HEK293 (cell line): ENCODE measurements around the gene MBNL3.

ENCODE experiments used
- CTCF ChIA-PET: fragments of 350-600 bp; formaldehyde crosslinking; extraction: SDS; loops from one replicate; lab custom pipeline; 2021; ENCODE audit warnings: antibody characterized with exemption; lab: Yijun Ruan, JAX
- POLR2A ChIA-PET: fragments of 300-600 bp; formaldehyde crosslinking; extraction: SDS; loops from one replicate; lab custom pipeline; 2020; ENCODE audit warnings: antibody characterized with exemption, inconsistent platforms; lab: Yijun Ruan, JAX
- H3K27ac ChIP-seq: fragments of 200-500 bp; sonication (Bioruptor generic); 2 replicates; pipeline ENCODE4 v1.5.1; 2014; ENCODE audit warnings: low read depth, low read length, control low read depth, inconsistent platforms; ENCODE audit errors: extremely low read depth
- H3K36me3 ChIP-seq, 2 experiments: fragments of 200-500 bp in 1 of 2; sonication (Bioruptor generic) in 1 of 2; 1 replicate in 1 of 2; 2 replicates in 1 of 2; pipeline ENCODE4 v1.5.1; 2014 to 2017; ENCODE audit warnings: inconsistent platforms in 2 of 2, low read length in 2 of 2; ENCODE audit not compliant: control insufficient read depth in 2 of 2, insufficient read depth in 1 of 2
- H3K4me1 ChIP-seq: fragments of 200-500 bp; sonication (Bioruptor generic); 2 replicates; pipeline ENCODE4 v1.5.1; 2014; ENCODE audit warnings: mild to moderate bottlenecking, low read length, inconsistent platforms; ENCODE audit not compliant: control insufficient read depth, insufficient read depth
- H3K4me3 ChIP-seq: 2 replicates; pipeline ENCODE4 v1.5.1; 2011; ENCODE audit warnings: low read depth, mild to moderate bottlenecking, control low read depth, low read length, moderate library complexity
- H3K9me3 ChIP-seq: fragments of 200-500 bp; sonication (Bioruptor generic); 2 replicates; pipeline ENCODE4 v1.5.1; 2014; ENCODE audit warnings: low read depth, low read length, inconsistent platforms; ENCODE audit not compliant: control insufficient read depth, insufficient read depth
- HOXA7 ChIP-seq: sonication (generic); formaldehyde crosslinking; IDR thresholded peaks from 2 replicates; pipeline ENCODE4 v1.8.1; 2022; ENCODE audit warnings: missing genetic modification reagents, borderline replicate concordance
- KLF10 ChIP-seq: fragments of 450-650 bp; IDR thresholded peaks from 2 replicates; pipeline ENCODE4 v1.5.1; 2018; ENCODE audit warnings: missing biosample characterization, mild to moderate bottlenecking, missing genetic modification characterization
- REPIN1 ChIP-seq: fragments of 450-650 bp; formaldehyde crosslinking; IDR thresholded peaks from 2 replicates; pipeline ENCODE4 v1.5.1; 2017; ENCODE audit warnings: missing biosample characterization, missing genetic modification characterization, low read depth
- REST ChIP-seq: fragments of 450-650 bp; formaldehyde crosslinking; IDR thresholded peaks from 2 replicates; pipeline ENCODE4 v1.5.1; 2016; ENCODE audit warnings: missing biosample characterization, missing genetic modification characterization
- WT1 ChIP-seq: fragments of 450-650 bp; formaldehyde crosslinking; IDR thresholded peaks from 2 replicates; pipeline ENCODE4 v1.5.1; 2016; ENCODE audit warnings: missing biosample characterization, missing genetic modification characterization
- ZFP37 ChIP-seq: fragments of 450-650 bp; formaldehyde crosslinking; IDR thresholded peaks from 2 replicates; pipeline ENCODE4 v1.5.1; 2016; ENCODE audit warnings: missing biosample characterization, missing genetic modification characterization
- ZIC2 ChIP-seq: fragments of 450-650 bp; formaldehyde crosslinking; IDR thresholded peaks from 2 replicates; pipeline ENCODE4 v1.5.1; 2016; ENCODE audit warnings: missing biosample characterization, missing genetic modification characterization
- ZNF132 ChIP-seq: fragments of 450-650 bp; formaldehyde crosslinking; IDR thresholded peaks from 2 replicates; pipeline ENCODE4 v1.5.1; 2017; ENCODE audit warnings: missing biosample characterization, missing genetic modification characterization, borderline replicate concordance
- ZNF211 ChIP-seq: fragments of 450-650 bp; formaldehyde crosslinking; IDR thresholded peaks from 2 replicates; pipeline ENCODE4 v1.5.1; 2016; ENCODE audit warnings: low read depth, missing biosample characterization, missing genetic modification characterization
- ZNF214 ChIP-seq: fragments of 450-650 bp; formaldehyde crosslinking; IDR thresholded peaks from 2 replicates; pipeline ENCODE4 v1.5.1; 2017; ENCODE audit warnings: missing biosample characterization, mild to moderate bottlenecking, missing genetic modification characterization, borderline replicate concordance
- ZNF221 ChIP-seq: fragments of 450-650 bp; formaldehyde crosslinking; IDR thresholded peaks from 2 replicates; pipeline ENCODE4 v1.5.1; 2017; ENCODE audit warnings: missing biosample characterization, missing genetic modification characterization, borderline replicate concordance
- ZNF24 ChIP-seq: fragments of 450-650 bp; formaldehyde crosslinking; IDR thresholded peaks from 2 replicates; pipeline ENCODE4 v1.5.1; 2016; ENCODE audit warnings: missing biosample characterization, missing genetic modification characterization
- ZNF302 ChIP-seq: fragments of 450-650 bp; formaldehyde crosslinking; IDR thresholded peaks from 2 replicates; pipeline ENCODE4 v1.5.1; 2016; ENCODE audit warnings: missing biosample characterization, missing genetic modification characterization, low read depth
- ZNF311 ChIP-seq: fragments of 450-650 bp; formaldehyde crosslinking; IDR thresholded peaks from 2 replicates; pipeline ENCODE4 v1.5.1; 2017; ENCODE audit warnings: missing biosample characterization, missing genetic modification characterization, borderline replicate concordance
- ZNF48 ChIP-seq: fragments of 450-650 bp; formaldehyde crosslinking; IDR thresholded peaks from 2 replicates; pipeline ENCODE4 v1.5.1; 2016; ENCODE audit warnings: missing biosample characterization, missing genetic modification characterization
- ZNF544 ChIP-seq: fragments of 450-650 bp; formaldehyde crosslinking; IDR thresholded peaks from 2 replicates; pipeline ENCODE4 v1.5.0; 2017; ENCODE audit warnings: missing biosample characterization, missing genetic modification characterization
- ZNF624 ChIP-seq: fragments of 450-650 bp; formaldehyde crosslinking; IDR thresholded peaks from 2 replicates; pipeline ENCODE4 v1.5.1; 2017; ENCODE audit warnings: missing biosample characterization, missing genetic modification characterization
- ZNF76 ChIP-seq: fragments of 450-650 bp; formaldehyde crosslinking; IDR thresholded peaks from 2 replicates; pipeline ENCODE4; 2016; ENCODE audit warnings: low read depth, missing biosample characterization, missing genetic modification characterization, borderline replicate concordance
- TF ChIP-seq, protein P1 (sequence below): fragments of 450-650 bp; formaldehyde crosslinking; IDR thresholded peaks from 2 replicates; pipeline ENCODE4 v1.5.1; 2017; ENCODE audit warnings: missing biosample characterization, missing genetic modification characterization

MBNL3 gene

DNA sequence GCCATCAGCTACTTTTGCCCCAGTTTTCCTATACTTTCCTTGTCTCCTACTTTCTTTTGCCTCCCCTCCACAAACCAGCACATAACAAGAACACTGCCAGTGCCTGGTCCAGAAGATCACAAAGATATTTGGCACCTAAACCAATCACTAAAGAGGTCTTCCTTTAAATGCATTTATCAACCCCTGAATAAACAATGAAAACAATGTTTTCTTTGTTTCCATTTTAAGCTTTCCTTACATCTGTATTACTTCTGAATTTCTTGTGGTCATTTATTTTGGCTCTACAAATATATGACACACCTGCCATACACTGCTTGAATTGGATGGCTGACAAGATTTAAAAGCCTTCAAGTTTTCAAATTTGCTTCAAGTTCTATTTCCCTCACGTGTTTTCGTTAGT lies 43.9 kb downstream of the MBNL3 start:
- no peaks in the 10 kb centered on the region for H3K36me3 ChIP-seq
- H3K4me1 ChIP-seq = no peaks in the 10 kb centered on the region
- TF ChIP-seq ZIC2 (no peak), ZNF302 (no peak), ZFP37 (tag by site-specific recombination) (no peak), WT1 (tag by site-specific recombination) (no peak), ZNF211 (tag by site-specific recombination) (no peak), KLF10 (tag by site-specific recombination) (no peak), REPIN1 (no peak)
- ChIA-PET CTCF (no interaction called here), POLR2A (no interaction called here)
- no peaks in the 10 kb centered on the region for H3K9me3 ChIP-seq
- no peak overlapping the region for H3K27ac ChIP-seq
- no peak overlapping the region for H3K4me3 ChIP-seq

GRCh38 chrX:132443196-132444135 lies 45.4 kb downstream of the MBNL3 start:
- H3K4me3 ChIP-seq = no peak overlapping the region
- TF ChIP-seq ZNF24 (tag by site-specific recombination) (no peak), ZNF311 (tag by site-specific recombination) (no peak), ZNF48 (no peak), ZNF544 (no peak), ZNF76 (tag by site-specific recombination) (no peak), ZNF214 (tag by site-specific recombination) (no peak), ZNF221 (tag by site-specific recombination) (no peak), HOXA7 (CRISPR knock-in tag) (no peak), ZNF132 (no peak), ZNF624 (tag by site-specific recombination) (no peak), REST (tag by site-specific recombination) (no peak)
- TF ChIP-seq, protein P1, sequence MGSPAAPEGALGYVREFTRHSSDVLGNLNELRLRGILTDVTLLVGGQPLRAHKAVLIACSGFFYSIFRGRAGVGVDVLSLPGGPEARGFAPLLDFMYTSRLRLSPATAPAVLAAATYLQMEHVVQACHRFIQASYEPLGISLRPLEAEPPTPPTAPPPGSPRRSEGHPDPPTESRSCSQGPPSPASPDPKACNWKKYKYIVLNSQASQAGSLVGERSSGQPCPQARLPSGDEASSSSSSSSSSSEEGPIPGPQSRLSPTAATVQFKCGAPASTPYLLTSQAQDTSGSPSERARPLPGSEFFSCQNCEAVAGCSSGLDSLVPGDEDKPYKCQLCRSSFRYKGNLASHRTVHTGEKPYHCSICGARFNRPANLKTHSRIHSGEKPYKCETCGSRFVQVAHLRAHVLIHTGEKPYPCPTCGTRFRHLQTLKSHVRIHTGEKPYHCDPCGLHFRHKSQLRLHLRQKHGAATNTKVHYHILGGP (tag by site-specific recombination) = no peak
- TF ChIP-seq, all 188 proteins: peak for 0
- ChIA-PET POLR2A (interaction anchor here (0.6 kb wide), 1 partner anchor 93 kb away, joined by 3 read pairs; no protein-coding TSS in a partner anchor), CTCF (interaction anchor here (0.7 to 1.3 kb wide), 2 partner anchors 19 to 24 kb away, joined by 3 read pairs; no protein-coding TSS in a partner anchor)
- Histone ChIP-seq H3K4me1 (no peaks in the 10 kb centered on the region), H3K9me3 (no peaks in the 10 kb centered on the region), H3K27ac (no peak overlapping the region), H3K36me3 (no peaks in the 10 kb centered on the region)
